Vagina (tissue), 2 donors: ENCODE data around the gene SPOPL. TPM values are rescaled to one million over a fixed set of nuclear protein-coding genes. Genes with fewer than 3 reads are reported as not detected.
A peak's percentile ranks its signal among the peaks of the same experiment; 100 is the strongest.

Source experiments
- DNase-seq, 2 donors: peaks; one replicate each; pipeline ENCODE4 v3.0.0-alpha.2; 2017; ENCODE audit errors: extremely low spot score in 2 of 2
- H3K27ac ChIP-seq: fragments of 200-600 bp; sonication (generic); one replicate; pipeline ENCODE4 v1.5.1; 2019
- H3K27me3 ChIP-seq: fragments of 200-600 bp; sonication (generic); one replicate; pipeline ENCODE4 v1.5.1; 2019
- H3K36me3 ChIP-seq, 2 donors: fragments of 200-600 bp; sonication (generic); one replicate each; pipeline ENCODE4 v1.5.1; 2017 to 2019
- H3K4me1 ChIP-seq: fragments of 200-600 bp; sonication (generic); one replicate; pipeline ENCODE4 v1.5.1; 2019
- H3K4me3 ChIP-seq, 2 donors: fragments of 200-600 bp; sonication (generic); 1 replicate in 1 of 2; 2 replicates in 1 of 2; pipeline ENCODE4 v1.5.1; 2016 to 2019
- H3K9me3 ChIP-seq: fragments of 200-600 bp; sonication (generic); one replicate; pipeline ENCODE4 v1.5.1; 2019
- POLR2A ChIP-seq, 2 donors: fragments of 450-650 bp; IDR thresholded peaks; one replicate each; pipeline ENCODE4 v1.6.1; 2017; ENCODE audit warnings: antibody characterized with exemption in 2 of 2, mild to moderate bottlenecking in 2 of 2, moderate library complexity in 2 of 2
- POLR2AphosphoS5 ChIP-seq, 2 donors: sonication (generic); formaldehyde crosslinking; IDR thresholded peaks; one replicate each; pipeline ENCODE4 v1.9.0; 2017; ENCODE audit warnings: antibody characterized with exemption in 2 of 2, mild to moderate bottlenecking in 2 of 2, low read depth in 1 of 2; ENCODE audit not compliant: insufficient read depth in 1 of 2
- intact Hi-C: fragments of 100-400 bp; cut with DNase I; formaldehyde crosslinking; loops from one replicate; pipeline ENCODE4 v1.15.1; 2023
- total RNA-seq: library from RNA; depleted of rRNA; stranded (reverse); fragments of >200 nt; gene quantifications from one replicate; pipeline ENCODE4 v1.2.3, GENCODE V29; 2016
- TF ChIP-seq, protein P1 (sequence below), 3 experiments: fragments of 450-650 bp in 2 of 3; fragments of 200-600 bp in 1 of 3; sonication (generic) in 1 of 3; IDR thresholded peaks; one replicate each; pipeline ENCODE4 v1.5.1; 2017 to 2019; ENCODE audit warnings: antibody characterized with exemption in 3 of 3, mild to moderate bottlenecking in 2 of 3, moderate library complexity in 2 of 3

Gene SPOPL
- total RNA-seq, 1 donor from 2014 or later = 20.1 TPM

DNA sequence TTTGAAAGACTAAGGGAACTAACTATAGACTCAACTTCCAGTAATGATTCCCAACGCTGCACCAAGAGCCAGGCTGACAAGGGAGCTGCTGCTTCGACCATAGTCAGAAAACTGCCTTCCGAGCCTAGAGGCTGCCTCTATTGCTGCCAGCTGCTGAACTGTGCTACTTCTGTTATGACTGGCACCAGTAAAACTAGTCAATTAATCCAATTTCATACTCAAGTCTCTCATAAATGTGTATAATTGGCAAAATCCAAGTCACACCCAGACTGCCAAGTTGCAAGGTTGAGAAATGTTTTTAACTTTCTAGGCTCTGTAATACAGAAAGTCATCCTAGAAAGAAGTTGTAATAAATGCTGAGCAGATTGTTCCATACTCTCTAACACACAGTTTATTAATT, 117.4 kb downstream of the SPOPL start:
- no peak for TF ChIP-seq POLR2A (IDR thresholded peaks at IDR 0.05)
- TF ChIP-seq, protein P1, sequence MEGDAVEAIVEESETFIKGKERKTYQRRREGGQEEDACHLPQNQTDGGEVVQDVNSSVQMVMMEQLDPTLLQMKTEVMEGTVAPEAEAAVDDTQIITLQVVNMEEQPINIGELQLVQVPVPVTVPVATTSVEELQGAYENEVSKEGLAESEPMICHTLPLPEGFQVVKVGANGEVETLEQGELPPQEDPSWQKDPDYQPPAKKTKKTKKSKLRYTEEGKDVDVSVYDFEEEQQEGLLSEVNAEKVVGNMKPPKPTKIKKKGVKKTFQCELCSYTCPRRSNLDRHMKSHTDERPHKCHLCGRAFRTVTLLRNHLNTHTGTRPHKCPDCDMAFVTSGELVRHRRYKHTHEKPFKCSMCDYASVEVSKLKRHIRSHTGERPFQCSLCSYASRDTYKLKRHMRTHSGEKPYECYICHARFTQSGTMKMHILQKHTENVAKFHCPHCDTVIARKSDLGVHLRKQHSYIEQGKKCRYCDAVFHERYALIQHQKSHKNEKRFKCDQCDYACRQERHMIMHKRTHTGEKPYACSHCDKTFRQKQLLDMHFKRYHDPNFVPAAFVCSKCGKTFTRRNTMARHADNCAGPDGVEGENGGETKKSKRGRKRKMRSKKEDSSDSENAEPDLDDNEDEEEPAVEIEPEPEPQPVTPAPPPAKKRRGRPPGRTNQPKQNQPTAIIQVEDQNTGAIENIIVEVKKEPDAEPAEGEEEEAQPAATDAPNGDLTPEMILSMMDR (IDR thresholded peaks at IDR 0.05) = no peak
- TF ChIP-seq POLR2AphosphoS5 (IDR thresholded peaks at IDR 0.05; ENCODE audit: insufficient read depth in 1 of 2, low read depth in 1 of 2) = no peak
- peak in 1 of 2 donors; percentile 29 for DNase-seq
- no peaks in the 10 kb centered on the region for H3K36me3 ChIP-seq
- H3K9me3 ChIP-seq = no peaks in the 10 kb centered on the region
- no peak overlapping the region for H3K27ac ChIP-seq
- no peaks in the 10 kb centered on the region for H3K4me1 ChIP-seq
- intact Hi-C loops = no loop called here
- no peak overlapping the region for H3K4me3 ChIP-seq
- no peaks in the 10 kb centered on the region for H3K27me3 ChIP-seq

DNA sequence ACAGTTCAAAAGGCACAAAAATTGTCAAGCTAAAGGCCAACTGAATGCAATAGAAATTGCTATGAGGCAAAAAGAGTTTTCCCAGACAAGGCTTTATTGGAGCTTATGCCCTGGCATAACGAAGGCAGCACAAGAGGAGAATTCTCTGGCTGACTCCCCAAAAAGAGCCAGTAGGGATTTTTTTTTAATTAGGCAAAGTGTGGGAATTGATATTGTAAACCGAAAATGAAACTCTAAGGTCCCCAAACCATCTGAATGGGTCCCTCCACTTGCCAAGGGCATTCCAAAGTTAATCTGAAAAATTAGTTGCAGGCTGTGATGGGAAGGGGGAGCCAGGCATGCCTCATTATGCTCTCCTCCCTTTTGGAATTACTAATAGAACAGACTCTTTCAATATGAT, 118.9 kb downstream of the SPOPL start:
- no peaks in the 10 kb centered on the region for H3K4me1 ChIP-seq
- intact Hi-C loops = no loop called here
- DNase-seq = peak in 1 of 2 donors; percentile 34
- no peak overlapping the region for H3K4me3 ChIP-seq
- no peaks in the 10 kb centered on the region for H3K9me3 ChIP-seq
- TF ChIP-seq POLR2AphosphoS5 (IDR thresholded peaks at IDR 0.05; ENCODE audit: insufficient read depth in 1 of 2, low read depth in 1 of 2) = no peak
- TF ChIP-seq, protein P1 (IDR thresholded peaks at IDR 0.05) = no peak
- TF ChIP-seq POLR2A (IDR thresholded peaks at IDR 0.05) = no peak
- no peak overlapping the region for H3K27ac ChIP-seq
- no peaks in the 10 kb centered on the region for H3K36me3 ChIP-seq
- H3K27me3 ChIP-seq = no peaks in the 10 kb centered on the region

DNA sequence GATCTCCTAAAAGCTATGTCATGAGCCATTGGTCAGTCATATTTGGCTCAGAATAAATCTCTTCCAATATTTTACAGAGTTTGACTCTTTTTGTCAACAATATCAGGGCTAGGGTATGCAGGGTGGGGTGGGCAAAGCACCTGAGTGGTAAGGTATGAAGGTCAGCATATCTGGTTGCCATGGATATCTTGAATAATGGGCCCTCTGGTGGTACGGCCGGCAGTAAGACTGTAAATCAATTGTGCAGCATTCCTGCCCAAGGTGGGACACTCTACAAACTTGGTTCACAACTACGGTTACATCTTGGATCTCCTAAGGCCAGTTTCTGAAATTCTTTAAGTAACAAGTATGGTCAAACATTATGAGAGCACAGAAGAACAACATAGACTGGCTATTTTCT, 119.6 kb downstream of the SPOPL start:
- H3K9me3 ChIP-seq = no peaks in the 10 kb centered on the region
- intact Hi-C loops = no loop called here
- H3K27me3 ChIP-seq = no peaks in the 10 kb centered on the region
- H3K27ac ChIP-seq = no peak overlapping the region
- no peaks in the 10 kb centered on the region for H3K36me3 ChIP-seq
- TF ChIP-seq POLR2A (IDR thresholded peaks at IDR 0.05) (no peak), POLR2AphosphoS5 (IDR thresholded peaks at IDR 0.05; ENCODE audit: insufficient read depth in 1 of 2, low read depth in 1 of 2) (no peak)
- TF ChIP-seq, protein P1 (IDR thresholded peaks at IDR 0.05) = no peak
- H3K4me1 ChIP-seq = no peaks in the 10 kb centered on the region
- no peak for DNase-seq
- H3K4me3 ChIP-seq = no peak overlapping the region

DNA sequence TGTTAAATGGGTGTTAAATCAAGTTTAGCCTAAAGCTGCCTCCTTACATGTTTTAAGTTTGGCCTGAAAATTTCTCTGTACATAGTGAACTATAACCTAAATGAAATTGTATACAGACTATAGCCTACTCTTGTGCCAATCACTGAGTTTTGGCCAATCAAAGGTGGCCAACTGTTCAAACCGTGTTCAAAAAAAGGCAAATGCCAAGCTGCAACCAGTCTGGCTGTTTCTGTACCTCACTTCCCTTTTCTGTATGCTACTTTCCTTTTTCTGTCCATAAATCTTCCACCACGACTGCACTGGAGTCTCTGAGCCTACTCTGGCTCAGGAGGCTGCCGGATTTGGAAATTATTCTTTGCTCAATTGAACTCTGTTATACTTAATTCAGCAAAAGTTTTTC, 121.0 kb downstream of the SPOPL start:
- H3K27ac ChIP-seq = no peak overlapping the region
- TF ChIP-seq POLR2AphosphoS5 (IDR thresholded peaks at IDR 0.05; ENCODE audit: insufficient read depth in 1 of 2, low read depth in 1 of 2) = no peak
- no peak for TF ChIP-seq POLR2A (IDR thresholded peaks at IDR 0.05)
- TF ChIP-seq, protein P1 (IDR thresholded peaks at IDR 0.05) = no peak
- no peaks in the 10 kb centered on the region for H3K27me3 ChIP-seq
- DNase-seq = no peak
- no peaks in the 10 kb centered on the region for H3K9me3 ChIP-seq
- intact Hi-C loops = no loop called here
- H3K4me1 ChIP-seq = no peaks in the 10 kb centered on the region
- H3K36me3 ChIP-seq = no peaks in the 10 kb centered on the region
- H3K4me3 ChIP-seq = no peak overlapping the region
